ENCODE measurements around the gene VEGFD. TPM values are rescaled to one million over a fixed set of nuclear protein-coding genes. Genes with fewer than 3 reads are reported as not detected.

The VEGFD gene
- total RNA-seq, 1 donor from 2014 or later = 0.20 TPM

GRCh38 chrX:15349046-15349445 is 35.2 kb downstream of the VEGFD start:
- TF ChIP-seq, protein P1, sequence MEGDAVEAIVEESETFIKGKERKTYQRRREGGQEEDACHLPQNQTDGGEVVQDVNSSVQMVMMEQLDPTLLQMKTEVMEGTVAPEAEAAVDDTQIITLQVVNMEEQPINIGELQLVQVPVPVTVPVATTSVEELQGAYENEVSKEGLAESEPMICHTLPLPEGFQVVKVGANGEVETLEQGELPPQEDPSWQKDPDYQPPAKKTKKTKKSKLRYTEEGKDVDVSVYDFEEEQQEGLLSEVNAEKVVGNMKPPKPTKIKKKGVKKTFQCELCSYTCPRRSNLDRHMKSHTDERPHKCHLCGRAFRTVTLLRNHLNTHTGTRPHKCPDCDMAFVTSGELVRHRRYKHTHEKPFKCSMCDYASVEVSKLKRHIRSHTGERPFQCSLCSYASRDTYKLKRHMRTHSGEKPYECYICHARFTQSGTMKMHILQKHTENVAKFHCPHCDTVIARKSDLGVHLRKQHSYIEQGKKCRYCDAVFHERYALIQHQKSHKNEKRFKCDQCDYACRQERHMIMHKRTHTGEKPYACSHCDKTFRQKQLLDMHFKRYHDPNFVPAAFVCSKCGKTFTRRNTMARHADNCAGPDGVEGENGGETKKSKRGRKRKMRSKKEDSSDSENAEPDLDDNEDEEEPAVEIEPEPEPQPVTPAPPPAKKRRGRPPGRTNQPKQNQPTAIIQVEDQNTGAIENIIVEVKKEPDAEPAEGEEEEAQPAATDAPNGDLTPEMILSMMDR (IDR thresholded peaks at IDR 0.05; ENCODE audit: partially characterized antibody, unreplicated experiment) = peak; percentile 42
- H3K9me3 Mint-ChIP-seq (ENCODE audit: unreplicated experiment) = no peaks in the 10 kb centered on the region
- no peaks in the 10 kb centered on the region for H3K36me3 Mint-ChIP-seq (ENCODE audit: unreplicated experiment)
- no peak for DNase-seq
- H3K27ac Mint-ChIP-seq (ENCODE audit: unreplicated experiment) = no peak overlapping the region
- H3K27me3 Mint-ChIP-seq (ENCODE audit: unreplicated experiment) = peaks cover 2% of the 10 kb centered on the region
- H3K4me3 Mint-ChIP-seq (ENCODE audit: unreplicated experiment) = no peak overlapping the region
- H3K4me1 Mint-ChIP-seq (ENCODE audit: low read depth, unreplicated experiment) = peaks cover 9% of the 10 kb centered on the region

DNA sequence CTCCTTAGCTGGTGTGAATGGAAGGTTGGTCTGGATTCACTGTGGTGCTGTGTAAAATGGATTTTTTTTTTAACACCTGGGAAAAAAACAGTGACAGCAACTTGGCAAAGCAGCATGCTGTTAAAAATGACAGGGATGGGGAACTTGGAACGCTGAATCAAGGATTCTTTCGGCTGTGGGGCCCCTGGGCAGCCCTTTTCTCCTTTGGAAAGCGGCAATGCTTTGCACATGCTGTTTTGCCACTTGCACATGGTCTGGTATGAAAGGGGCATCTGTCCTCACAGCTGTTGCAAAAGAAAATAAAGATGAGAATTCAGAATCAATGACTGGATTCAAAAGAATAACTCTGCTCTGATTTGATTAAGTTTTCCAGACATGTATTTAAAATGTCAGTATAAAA is 38.2 kb downstream of the VEGFD start:
- H3K27me3 Mint-ChIP-seq (ENCODE audit: unreplicated experiment) = no peaks in the 10 kb centered on the region
- H3K9me3 Mint-ChIP-seq (ENCODE audit: unreplicated experiment) = no peaks in the 10 kb centered on the region
- DNase-seq = no peak
- TF ChIP-seq, protein P1 (IDR thresholded peaks at IDR 0.05; ENCODE audit: partially characterized antibody, unreplicated experiment) = no peak
- no peak overlapping the region for H3K4me3 Mint-ChIP-seq (ENCODE audit: unreplicated experiment)
- no peaks in the 10 kb centered on the region for H3K36me3 Mint-ChIP-seq (ENCODE audit: unreplicated experiment)
- no peak overlapping the region for H3K27ac Mint-ChIP-seq (ENCODE audit: unreplicated experiment)
- H3K4me1 Mint-ChIP-seq (ENCODE audit: low read depth, unreplicated experiment) = peaks cover 9% of the 10 kb centered on the region

DNA sequence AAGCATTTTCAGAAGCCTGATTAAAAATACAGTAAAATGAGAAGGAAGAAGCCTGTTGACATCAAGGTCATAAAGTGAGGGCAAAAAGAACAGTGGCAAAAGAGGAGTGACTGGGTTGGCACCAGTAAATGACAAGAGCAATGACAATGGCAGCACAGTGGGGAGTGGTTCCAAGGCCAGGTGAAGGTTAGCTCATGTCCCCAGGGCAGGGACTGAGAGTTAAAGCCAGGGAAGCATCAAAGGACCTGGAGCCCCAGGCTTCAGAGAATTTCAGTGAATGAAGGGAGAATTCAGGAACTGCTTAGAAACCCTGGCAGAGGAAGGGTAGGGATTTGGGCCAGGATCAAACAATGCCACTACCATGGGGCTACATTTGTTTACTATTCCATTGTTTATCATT is 40.1 kb downstream of the VEGFD start:
- Mint-ChIP-seq H3K4me3 (ENCODE audit: unreplicated experiment) (no peak overlapping the region), H3K27ac (ENCODE audit: unreplicated experiment) (no peak overlapping the region), H3K4me1 (ENCODE audit: low read depth, unreplicated experiment) (peaks cover 3% of the 10 kb centered on the region), H3K27me3 (ENCODE audit: unreplicated experiment) (no peaks in the 10 kb centered on the region), H3K36me3 (ENCODE audit: unreplicated experiment) (no peaks in the 10 kb centered on the region), H3K9me3 (ENCODE audit: unreplicated experiment) (no peaks in the 10 kb centered on the region)
- TF ChIP-seq, protein P1 (IDR thresholded peaks at IDR 0.05; ENCODE audit: partially characterized antibody, unreplicated experiment) = no peak
- no peak for DNase-seq

- Mint-ChIP-seq H3K4me1 (ENCODE audit: low read depth, unreplicated experiment) (no peaks in the 10 kb centered on the region), H3K4me3 (ENCODE audit: unreplicated experiment) (no peak overlapping the region), H3K27me3 (ENCODE audit: unreplicated experiment) (no peaks in the 10 kb centered on the region), H3K36me3 (ENCODE audit: unreplicated experiment) (no peaks in the 10 kb centered on the region), H3K9me3 (ENCODE audit: unreplicated experiment) (no peaks in the 10 kb centered on the region), H3K27ac (ENCODE audit: unreplicated experiment) (no peak overlapping the region)
- TF ChIP-seq, protein P1 (IDR thresholded peaks at IDR 0.05; ENCODE audit: partially characterized antibody, unreplicated experiment) = no peak
- DNase-seq = no peak
Observed at GRCh38 chrX:15343075-15343476, 41.1 kb downstream of the VEGFD start.

GRCh38 chrX:15340867-15341266 is 43.3 kb downstream of the VEGFD start:
- H3K9me3 Mint-ChIP-seq (ENCODE audit: unreplicated experiment) = no peaks in the 10 kb centered on the region
- no peaks in the 10 kb centered on the region for H3K27me3 Mint-ChIP-seq (ENCODE audit: unreplicated experiment)
- no peak overlapping the region for H3K27ac Mint-ChIP-seq (ENCODE audit: unreplicated experiment)
- TF ChIP-seq, protein P1 (IDR thresholded peaks at IDR 0.05; ENCODE audit: partially characterized antibody, unreplicated experiment) = no peak
- DNase-seq = no peak
- no peaks in the 10 kb centered on the region for H3K36me3 Mint-ChIP-seq (ENCODE audit: unreplicated experiment)
- H3K4me1 Mint-ChIP-seq (ENCODE audit: low read depth, unreplicated experiment) = no peaks in the 10 kb centered on the region
- H3K4me3 Mint-ChIP-seq (ENCODE audit: unreplicated experiment) = no peak overlapping the region

Measured in glutamatergic neuron (in vitro differentiated cells).